ENCODE data around the gene TACC3. TPM values are rescaled to one million over a fixed set of nuclear protein-coding genes. Genes with fewer than 3 reads are reported as not detected.
A peak's percentile ranks its signal among the peaks of the same experiment; 100 is the strongest.

TACC3 gene
- total RNA-seq, 1 experiment from 2014 or later = 207 TPM

DNA sequence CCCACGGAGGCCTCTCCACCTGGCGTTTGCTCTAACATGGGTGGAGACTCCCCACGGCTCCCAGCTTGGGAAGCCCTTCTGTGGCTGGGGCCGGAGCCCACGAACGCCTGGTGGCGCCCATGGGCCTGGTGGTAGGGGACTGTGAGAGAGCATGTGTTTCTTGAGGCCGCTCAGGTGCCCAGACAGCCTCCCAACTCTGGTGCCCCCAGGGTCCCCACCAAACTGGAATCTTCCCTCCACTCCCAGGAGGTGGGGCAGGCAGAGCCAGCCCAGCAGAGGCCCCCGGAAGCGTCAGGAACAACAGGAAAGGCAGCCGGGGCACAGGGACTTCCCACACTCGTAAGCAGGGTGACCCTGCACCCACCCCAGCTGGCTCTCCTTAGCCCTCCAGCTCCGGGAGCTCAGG, 38.5 kb downstream of the TACC3 start:
- peak; percentile 4; the same call in 1 of the 2 replicates for ATAC-seq
- Mint-ChIP-seq H3K27me3 (ENCODE audit: low read depth) (no peaks in the 10 kb centered on the region), H3K27ac (no peak overlapping the region), H3K36me3 (no peaks in the 10 kb centered on the region), H3K9me3 (no peaks in the 10 kb centered on the region), H3K4me3 (no peak overlapping the region), H3K4me1 (no peaks in the 10 kb centered on the region)
- no peak for DNase-seq (ENCODE audit: low spot score)
- TF ChIP-seq SMAD4 (CRISPR knock-in tag; IDR thresholded peaks at IDR 0.05) = no peak
- TF ChIP-seq ATF1 (CRISPR knock-in tag; IDR thresholded peaks at IDR 0.05) = no peak
- no peak for TF ChIP-seq EMX1 (CRISPR knock-in tag; IDR thresholded peaks at IDR 0.05)
- no peak for TF ChIP-seq GRHL2 (CRISPR knock-in tag; IDR thresholded peaks at IDR 0.05; ENCODE audit: insufficient replicate concordance, severe bottlenecking)
- TF ChIP-seq ZNF423 (CRISPR knock-in tag; IDR thresholded peaks at IDR 0.05) = no peak
- TF ChIP-seq, protein P1, sequence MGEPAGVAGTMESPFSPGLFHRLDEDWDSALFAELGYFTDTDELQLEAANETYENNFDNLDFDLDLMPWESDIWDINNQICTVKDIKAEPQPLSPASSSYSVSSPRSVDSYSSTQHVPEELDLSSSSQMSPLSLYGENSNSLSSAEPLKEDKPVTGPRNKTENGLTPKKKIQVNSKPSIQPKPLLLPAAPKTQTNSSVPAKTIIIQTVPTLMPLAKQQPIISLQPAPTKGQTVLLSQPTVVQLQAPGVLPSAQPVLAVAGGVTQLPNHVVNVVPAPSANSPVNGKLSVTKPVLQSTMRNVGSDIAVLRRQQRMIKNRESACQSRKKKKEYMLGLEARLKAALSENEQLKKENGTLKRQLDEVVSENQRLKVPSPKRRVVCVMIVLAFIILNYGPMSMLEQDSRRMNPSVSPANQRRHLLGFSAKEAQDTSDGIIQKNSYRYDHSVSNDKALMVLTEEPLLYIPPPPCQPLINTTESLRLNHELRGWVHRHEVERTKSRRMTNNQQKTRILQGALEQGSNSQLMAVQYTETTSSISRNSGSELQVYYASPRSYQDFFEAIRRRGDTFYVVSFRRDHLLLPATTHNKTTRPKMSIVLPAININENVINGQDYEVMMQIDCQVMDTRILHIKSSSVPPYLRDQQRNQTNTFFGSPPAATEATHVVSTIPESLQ (CRISPR knock-in tag; IDR thresholded peaks at IDR 0.05) = no peak
- TF ChIP-seq, protein P2, sequence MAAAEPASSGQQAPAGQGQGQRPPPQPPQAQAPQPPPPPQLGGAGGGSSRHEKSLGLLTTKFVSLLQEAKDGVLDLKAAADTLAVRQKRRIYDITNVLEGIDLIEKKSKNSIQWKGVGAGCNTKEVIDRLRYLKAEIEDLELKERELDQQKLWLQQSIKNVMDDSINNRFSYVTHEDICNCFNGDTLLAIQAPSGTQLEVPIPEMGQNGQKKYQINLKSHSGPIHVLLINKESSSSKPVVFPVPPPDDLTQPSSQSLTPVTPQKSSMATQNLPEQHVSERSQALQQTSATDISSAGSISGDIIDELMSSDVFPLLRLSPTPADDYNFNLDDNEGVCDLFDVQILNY (CRISPR knock-in tag; IDR thresholded peaks at IDR 0.05) = no peak
- TF ChIP-seq, protein P3, sequence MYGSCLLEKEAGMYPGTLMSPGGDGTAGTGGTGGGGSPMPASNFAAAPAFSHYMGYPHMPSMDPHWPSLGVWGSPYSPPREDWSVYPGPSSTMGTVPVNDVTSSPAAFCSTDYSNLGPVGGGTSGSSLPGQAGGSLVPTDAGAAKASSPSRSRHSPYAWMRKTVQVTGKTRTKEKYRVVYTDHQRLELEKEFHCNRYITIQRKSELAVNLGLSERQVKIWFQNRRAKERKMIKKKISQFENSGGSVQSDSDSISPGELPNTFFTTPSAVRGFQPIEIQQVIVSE (CRISPR knock-in tag; IDR thresholded peaks at IDR 0.05; ENCODE audit: borderline replicate concordance) = no peak
- TF ChIP-seq SOX15 (CRISPR knock-in tag; IDR thresholded peaks at IDR 0.05) = no peak
- TF ChIP-seq, protein P4, sequence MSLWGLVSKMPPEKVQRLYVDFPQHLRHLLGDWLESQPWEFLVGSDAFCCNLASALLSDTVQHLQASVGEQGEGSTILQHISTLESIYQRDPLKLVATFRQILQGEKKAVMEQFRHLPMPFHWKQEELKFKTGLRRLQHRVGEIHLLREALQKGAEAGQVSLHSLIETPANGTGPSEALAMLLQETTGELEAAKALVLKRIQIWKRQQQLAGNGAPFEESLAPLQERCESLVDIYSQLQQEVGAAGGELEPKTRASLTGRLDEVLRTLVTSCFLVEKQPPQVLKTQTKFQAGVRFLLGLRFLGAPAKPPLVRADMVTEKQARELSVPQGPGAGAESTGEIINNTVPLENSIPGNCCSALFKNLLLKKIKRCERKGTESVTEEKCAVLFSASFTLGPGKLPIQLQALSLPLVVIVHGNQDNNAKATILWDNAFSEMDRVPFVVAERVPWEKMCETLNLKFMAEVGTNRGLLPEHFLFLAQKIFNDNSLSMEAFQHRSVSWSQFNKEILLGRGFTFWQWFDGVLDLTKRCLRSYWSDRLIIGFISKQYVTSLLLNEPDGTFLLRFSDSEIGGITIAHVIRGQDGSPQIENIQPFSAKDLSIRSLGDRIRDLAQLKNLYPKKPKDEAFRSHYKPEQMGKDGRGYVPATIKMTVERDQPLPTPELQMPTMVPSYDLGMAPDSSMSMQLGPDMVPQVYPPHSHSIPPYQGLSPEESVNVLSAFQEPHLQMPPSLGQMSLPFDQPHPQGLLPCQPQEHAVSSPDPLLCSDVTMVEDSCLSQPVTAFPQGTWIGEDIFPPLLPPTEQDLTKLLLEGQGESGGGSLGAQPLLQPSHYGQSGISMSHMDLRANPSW (CRISPR knock-in tag; conservative IDR thresholded peaks at IDR 0.05; ENCODE audit: low read depth) = no peak
- TF ChIP-seq, protein P5, sequence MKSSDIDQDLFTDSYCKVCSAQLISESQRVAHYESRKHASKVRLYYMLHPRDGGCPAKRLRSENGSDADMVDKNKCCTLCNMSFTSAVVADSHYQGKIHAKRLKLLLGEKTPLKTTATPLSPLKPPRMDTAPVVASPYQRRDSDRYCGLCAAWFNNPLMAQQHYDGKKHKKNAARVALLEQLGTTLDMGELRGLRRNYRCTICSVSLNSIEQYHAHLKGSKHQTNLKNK (CRISPR knock-in tag; IDR thresholded peaks at IDR 0.05) = no peak
- TF ChIP-seq, protein P6, sequence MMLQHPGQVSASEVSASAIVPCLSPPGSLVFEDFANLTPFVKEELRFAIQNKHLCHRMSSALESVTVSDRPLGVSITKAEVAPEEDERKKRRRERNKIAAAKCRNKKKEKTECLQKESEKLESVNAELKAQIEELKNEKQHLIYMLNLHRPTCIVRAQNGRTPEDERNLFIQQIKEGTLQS (CRISPR knock-in tag; conservative IDR thresholded peaks at IDR 0.05) = no peak
- TF ChIP-seq ZNF232 (CRISPR knock-in tag; IDR thresholded peaks at IDR 0.05) = no peak
- TF ChIP-seq CREB1 (CRISPR knock-in tag; IDR thresholded peaks at IDR 0.05) = no peak
- TF ChIP-seq, protein P7, sequence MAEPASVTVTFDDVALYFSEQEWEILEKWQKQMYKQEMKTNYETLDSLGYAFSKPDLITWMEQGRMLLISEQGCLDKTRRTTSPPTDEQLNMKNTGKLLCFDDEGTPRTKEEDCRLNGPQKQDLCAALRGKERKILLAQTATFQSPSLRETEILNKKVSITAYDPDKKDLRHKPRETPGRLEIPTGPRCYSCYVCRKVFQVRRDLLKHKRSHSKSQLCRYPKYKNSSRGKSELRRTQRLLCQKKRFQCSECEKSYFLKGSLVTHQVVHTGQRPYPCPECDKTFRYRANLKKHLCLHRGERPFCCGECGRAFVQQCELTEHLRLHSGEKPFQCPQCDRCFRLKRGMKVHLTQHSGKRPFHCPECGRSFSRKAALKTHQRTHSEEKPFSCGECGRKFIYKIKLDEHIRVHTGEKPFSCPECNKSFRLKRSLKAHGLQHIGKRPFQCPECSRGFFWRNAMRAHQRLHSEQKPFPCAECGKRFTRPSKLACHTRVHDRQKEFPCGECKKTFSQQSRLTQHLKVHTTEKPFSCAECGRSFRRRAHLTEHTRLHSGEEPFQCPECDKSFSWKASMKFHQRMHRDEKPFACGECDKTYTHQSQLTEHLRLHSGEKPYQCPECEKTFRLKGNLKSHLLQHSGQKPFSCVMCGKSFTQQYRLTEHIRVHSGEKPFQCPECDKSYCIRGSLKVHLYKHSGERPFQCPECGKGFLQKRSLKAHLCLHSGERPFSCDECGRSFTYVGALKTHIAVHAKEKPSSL (CRISPR knock-in tag; conservative IDR thresholded peaks at IDR 0.05) = no peak
- no peak for TF ChIP-seq RORB (CRISPR knock-in tag; IDR thresholded peaks at IDR 0.05)
- no peak for TF ChIP-seq ZNF138 (CRISPR knock-in tag; conservative IDR thresholded peaks at IDR 0.05)
- TF ChIP-seq MXD4 (CRISPR knock-in tag; IDR thresholded peaks at IDR 0.05; ENCODE audit: borderline replicate concordance) = no peak
- CTCF ChIA-PET = interaction anchor here (0.7 to 4.7 kb wide), 10 partner anchors 8 to 151 kb away, joined by 3 to 44 read pairs (median 5); no protein-coding TSS in a partner anchor
- POLR2A ChIA-PET = interaction anchor here (1.0 kb wide), 1 partner anchor 18 kb away, joined by 3 read pairs; no protein-coding TSS in a partner anchor

Data from WTC11 (cell line).